Inflammatory macrophage (primary cell): Measurements from ENCODE around the gene LRMDA.

Experiments used
- DNase-seq, 2 donors: peaks; one replicate each; pipeline ENCODE4 v3.0.0-alpha.2; 2020 to 2022

Gene LRMDA

GRCh38 chr10:75425291-75426079 lies 5.9 kb upstream of the LRMDA start:
- no peak for DNase-seq

DNA sequence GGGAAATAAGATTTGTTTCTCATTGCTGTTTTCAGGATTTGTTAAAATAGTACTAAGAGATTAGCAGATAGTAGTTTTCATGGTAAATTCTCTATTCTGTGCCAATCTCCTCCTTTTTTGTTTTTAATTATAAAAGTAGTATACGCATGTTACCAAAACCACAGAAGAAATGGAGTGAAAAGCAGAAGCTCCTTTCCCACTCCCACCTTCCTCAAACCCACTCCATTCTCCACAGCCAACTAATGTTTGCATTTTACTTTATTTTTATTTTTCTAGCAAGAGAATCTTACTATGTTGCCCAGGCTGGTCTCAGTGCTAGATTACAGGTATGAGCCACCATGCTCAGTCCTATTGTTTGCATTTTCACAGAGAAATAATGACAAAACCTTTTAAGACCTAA lies 4.5 kb upstream of the LRMDA start:
- peak in 1 of 2 donors; percentile 24 for DNase-seq

GRCh38 chr10:75427951-75428350 lies 3.5 kb upstream of the LRMDA start:
- DNase-seq: no peak

GRCh38 chr10:75428434-75429158 lies 2.8 kb upstream of the LRMDA start:
- DNase-seq: peak; percentile 67 to 68

DNA sequence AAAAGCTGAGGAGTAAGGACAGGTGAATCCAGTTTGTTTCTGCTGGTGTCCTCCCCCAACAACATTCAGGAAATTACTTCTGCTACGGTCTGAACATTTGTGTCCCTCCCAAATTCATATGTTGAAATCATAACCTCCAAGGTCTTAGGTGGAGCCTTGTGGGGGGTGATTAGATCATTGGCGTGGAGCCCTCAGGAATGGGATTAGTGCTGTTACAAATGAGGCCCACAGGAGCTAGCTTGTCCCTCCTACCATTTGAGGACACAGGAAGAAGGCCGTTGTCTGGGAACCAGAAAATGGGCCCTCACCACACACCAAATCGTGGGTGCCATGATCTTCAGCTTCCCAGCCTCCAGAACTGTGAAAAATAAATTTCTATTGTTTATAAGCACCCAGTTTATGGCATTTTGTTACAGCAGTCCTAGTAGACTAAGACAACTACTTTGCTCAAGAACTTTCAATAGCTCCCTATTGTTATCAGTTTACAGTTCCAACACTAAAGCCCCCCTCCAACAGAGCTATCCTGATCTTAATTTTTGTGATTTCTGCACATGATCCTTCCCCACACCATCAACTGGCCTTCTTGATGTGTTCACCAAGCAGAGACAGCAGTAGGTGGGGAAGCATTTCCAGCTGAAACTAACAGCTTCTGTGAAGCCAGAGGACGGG lies 2.1 kb upstream of the LRMDA start:
- DNase-seq: no peak

DNA sequence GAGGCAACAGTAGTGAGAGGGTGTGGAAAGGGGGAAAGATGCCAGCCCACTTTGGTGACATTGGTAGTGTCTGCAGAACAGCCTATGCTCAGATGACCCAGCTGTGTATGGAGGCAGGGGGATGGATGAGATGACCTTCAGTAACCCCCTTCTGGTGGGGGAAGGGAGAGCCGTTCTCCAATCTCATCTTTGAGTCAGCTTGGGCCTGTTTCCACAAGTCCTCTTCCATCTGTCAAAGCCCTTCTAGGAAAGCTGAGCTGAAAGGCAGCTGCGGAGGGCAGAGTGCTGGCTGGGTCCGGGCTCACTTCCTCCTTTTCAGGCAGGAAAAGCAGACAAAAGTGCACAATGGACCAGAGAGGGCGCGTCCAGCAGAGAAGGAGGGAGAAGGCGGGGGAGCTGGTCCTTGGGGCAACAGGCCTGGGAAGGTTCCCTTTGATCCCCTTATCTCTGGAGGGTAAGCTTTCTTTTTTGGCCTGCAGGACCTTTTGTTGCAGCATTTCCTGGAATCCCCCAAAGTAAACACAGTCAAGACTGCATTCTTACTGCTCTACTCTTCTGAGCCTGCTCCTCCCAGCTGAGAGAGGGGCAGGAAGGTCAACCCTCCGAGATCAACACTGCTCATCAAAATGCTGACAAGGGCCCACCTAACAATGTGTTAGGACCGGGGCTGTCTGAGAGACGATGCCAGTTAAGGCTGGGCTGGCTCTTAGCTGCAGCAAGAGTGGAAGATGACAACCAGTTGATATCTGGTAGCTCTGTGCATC lies 1.2 kb upstream of the LRMDA start:
- DNase-seq: peak; percentile 70 to 71

DNA sequence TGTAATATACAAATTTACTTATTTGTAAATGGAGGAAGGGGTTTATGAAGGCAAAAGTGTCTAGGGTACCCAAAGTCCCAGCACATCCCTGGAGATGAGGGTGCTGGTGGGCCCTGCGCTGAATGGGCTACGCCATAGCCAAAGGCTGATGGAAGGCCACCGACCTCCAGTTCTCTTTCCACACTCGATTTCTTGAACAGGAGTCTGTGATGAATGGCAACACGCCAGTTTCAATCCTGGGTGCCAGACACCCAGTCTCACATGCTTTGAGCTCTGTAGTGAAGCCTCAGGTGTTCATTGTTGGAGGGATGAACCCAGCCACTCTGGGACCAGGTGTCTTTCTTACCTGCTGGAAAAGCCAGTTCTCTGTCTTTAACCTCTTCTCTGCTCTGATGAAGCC lies 752 bp downstream of the LRMDA start:
- DNase-seq: no peak

- no peak for DNase-seq
These were observed 1.3 kb downstream of the LRMDA start for GRCh38 chr10:75432763-75433162.

GRCh38 chr10:75433216-75433615 lies 1.8 kb downstream of the LRMDA start:
- no peak for DNase-seq

DNA sequence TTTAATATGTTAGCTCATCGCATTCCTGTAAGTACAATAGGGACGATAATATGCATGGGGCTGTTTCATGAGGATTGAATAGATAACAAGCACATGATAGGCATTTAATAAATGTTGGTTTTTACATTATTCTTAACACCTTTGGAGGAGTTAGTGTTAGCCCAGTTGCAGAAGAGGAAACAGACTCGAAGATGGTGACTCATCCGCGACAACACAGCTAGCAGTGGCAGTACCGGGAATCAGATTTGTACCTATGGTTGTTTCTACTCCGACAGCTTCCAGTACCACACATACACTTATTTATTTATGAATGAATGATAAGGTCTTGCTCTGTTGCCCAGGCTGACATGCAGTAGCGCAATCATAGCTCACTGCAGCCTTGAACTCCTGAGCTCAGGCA lies 2.9 kb downstream of the LRMDA start:
- peak; percentile 16 to 36 for DNase-seq

DNA sequence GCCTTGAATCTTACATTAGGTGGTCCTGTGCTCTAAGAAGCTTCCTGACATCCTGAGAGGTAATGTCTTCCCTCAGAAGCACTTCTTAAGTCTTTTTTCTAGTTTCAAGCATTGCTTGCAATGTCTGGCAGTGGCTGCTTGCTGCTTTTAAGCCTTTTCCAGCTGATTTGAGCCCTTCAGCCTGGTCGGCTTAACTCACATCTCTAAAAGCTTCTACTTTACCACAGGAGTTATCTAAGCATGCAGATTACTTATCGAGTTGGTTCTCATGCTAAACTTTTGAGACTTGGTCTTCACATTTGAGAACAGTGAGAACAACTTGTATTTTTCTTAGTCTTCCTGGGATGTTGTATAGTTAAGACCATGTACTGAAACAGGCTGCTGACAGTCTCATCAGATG lies 3.9 kb downstream of the LRMDA start:
- no peak for DNase-seq

DNA sequence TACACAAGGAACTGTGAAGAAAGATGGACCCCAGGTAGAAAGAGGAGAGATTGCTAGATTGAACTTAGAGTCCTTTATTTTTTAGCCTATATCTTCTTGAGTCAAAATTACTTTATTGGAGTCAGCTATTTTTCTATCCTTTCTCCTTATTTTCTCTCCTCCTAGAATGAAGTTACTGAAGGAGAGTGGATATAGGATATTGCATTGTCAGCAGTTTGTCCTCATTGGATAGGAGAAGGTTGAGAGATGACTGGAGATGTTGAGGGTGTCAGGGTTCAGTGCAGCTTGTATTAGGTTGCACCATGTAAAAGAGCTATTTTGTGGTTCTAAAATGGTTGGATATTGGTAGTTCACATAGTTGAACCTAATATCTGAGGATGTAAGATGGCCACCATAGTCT lies 5.5 kb downstream of the LRMDA start:
- no peak for DNase-seq

GRCh38 chr10:75437693-75438092 lies 6.3 kb downstream of the LRMDA start:
- DNase-seq: no peak

- no peak for DNase-seq
These were observed 6.9 kb downstream of the LRMDA start for GRCh38 chr10:75438275-75438674.

- no peak for DNase-seq
These were observed 8.4 kb downstream of the LRMDA start for GRCh38 chr10:75439811-75440210.

GRCh38 chr10:75440271-75440793 lies 8.9 kb downstream of the LRMDA start:
- no peak for DNase-seq

DNA sequence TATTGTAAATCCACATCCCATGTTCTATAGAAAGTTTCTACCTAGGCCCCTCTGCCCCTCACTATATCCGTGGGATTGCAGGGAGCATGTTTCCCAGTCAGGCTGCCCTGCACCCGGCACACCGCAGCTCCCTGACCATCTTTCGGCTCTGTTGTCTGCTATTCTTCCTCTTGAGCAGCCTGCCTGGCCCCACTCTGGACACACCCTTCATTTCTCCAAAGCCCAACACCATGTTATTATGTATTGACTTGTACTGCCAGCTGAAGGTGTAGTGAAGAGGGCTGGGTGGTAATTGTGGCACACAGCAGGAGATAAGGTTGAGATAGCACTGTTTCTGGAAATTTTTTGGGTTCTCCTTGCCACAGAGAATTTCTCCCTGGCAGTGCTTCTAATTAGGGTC lies 9.8 kb downstream of the LRMDA start:
- DNase-seq: no peak

GRCh38 chr10:75441682-75442081 lies 10.3 kb downstream of the LRMDA start:
- no peak for DNase-seq

- DNase-seq: no peak
These were observed 11.9 kb downstream of the LRMDA start for GRCh38 chr10:75443362-75443761.

- DNase-seq: no peak
These were observed 13.5 kb downstream of the LRMDA start for GRCh38 chr10:75444781-75445386.

DNA sequence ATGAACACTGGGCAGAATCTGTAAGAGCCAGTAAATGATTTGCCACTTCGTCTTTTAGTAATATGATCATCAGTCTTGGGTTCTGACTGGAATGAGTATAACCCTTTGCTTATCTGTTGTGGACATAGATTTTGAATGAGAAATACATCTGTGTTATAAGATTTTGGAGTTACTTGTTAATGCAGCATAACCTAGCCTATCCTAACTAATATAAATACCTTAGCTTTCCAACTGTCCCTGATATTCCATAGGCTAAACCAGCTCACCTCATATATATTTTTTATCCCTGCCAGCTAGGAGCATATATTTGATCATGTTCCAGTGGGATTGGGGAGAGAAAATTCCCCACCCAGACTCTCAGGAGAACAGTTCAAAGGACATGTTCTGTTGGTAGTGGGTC lies 15.1 kb downstream of the LRMDA start:
- no peak for DNase-seq

GRCh38 chr10:75448166-75448565 lies 16.7 kb downstream of the LRMDA start:
- no peak for DNase-seq
